NCI-H2081 treated with DMSO at 0.1 percent for 48 hours (cell line): Measurements from ENCODE around the gene CLASRP.
"Not testable (repeated sequence)": the region's sequence is repeated elsewhere in the genome, so short reads cannot be mapped to it uniquely, and the experiment has no call there.

Experiments
- DNase-seq: peaks from one replicate; lab custom pipeline; 2025; lab: John Stamatoyannopoulos, UW

Gene CLASRP

GRCh38 chr19:45103508-45104319, 64.9 kb downstream of the CLASRP start:
- peak; percentile 77 for DNase-seq

GRCh38 chr19:45104658-45105349, 66.0 kb downstream of the CLASRP start:
- no peak for DNase-seq

- DNase-seq, result not testable (repeated sequence)
These were observed 67.5 kb downstream of the CLASRP start for GRCh38 chr19:45106363-45106762.

- no peak for DNase-seq
These were observed 68.8 kb downstream of the CLASRP start for GRCh38 chr19:45107621-45108150.

- DNase-seq, result no peak
These were observed 72.0 kb downstream of the CLASRP start for GRCh38 chr19:45110851-45111266.

GRCh38 chr19:45112111-45112827, 73.4 kb downstream of the CLASRP start:
- DNase-seq, result no peak

- DNase-seq, result peak; percentile 66
These were observed 74.8 kb downstream of the CLASRP start for GRCh38 chr19:45113628-45114027.

GRCh38 chr19:45114116-45114515, 75.3 kb downstream of the CLASRP start:
- DNase-seq, result no peak

- DNase-seq, result no peak
These were observed 77.2 kb downstream of the CLASRP start for GRCh38 chr19:45115809-45116615.

GRCh38 chr19:45117167-45117594, 78.3 kb downstream of the CLASRP start:
- DNase-seq, result no peak

- no peak for DNase-seq
These were observed 78.8 kb downstream of the CLASRP start for GRCh38 chr19:45117671-45118070.

GRCh38 chr19:45118106-45118505, 79.3 kb downstream of the CLASRP start:
- DNase-seq, result no peak

GRCh38 chr19:45118591-45119355, 79.9 kb downstream of the CLASRP start:
- DNase-seq, result not testable (repeated sequence)

- no peak for DNase-seq
These were observed 80.7 kb downstream of the CLASRP start for GRCh38 chr19:45119582-45119981.
